ENCODE results near the gene CNIH2.
A peak's percentile ranks its signal among the peaks of the same experiment; 100 is the strongest.
"Not testable (repeated sequence)": the region's sequence is repeated elsewhere in the genome, so short reads cannot be mapped to it uniquely, and the experiment has no call there.

The CNIH2 gene

GRCh38 chr11:66299186-66299585 lies 21.2 kb downstream of the CNIH2 start:
- no peaks in the 10 kb centered on the region for H3K36me3 ChIP-seq (ENCODE audit: control insufficient read depth in 2 of 2, insufficient read depth in 1 of 2, low read length in 2 of 2)
- no peak overlapping the region for H3K27ac ChIP-seq (ENCODE audit: extremely low read depth, low read depth, low read length)
- H3K4me3 ChIP-seq (ENCODE audit: low read depth, low read length), result no peak overlapping the region
- CTCF ChIA-PET, result interaction anchor here (0.7 to 1.7 kb wide), 4 partner anchors 12 to 1164 kb away, joined by 3 to 11 read pairs (median 4); no protein-coding TSS in a partner anchor
- no peaks in the 10 kb centered on the region for H3K4me1 ChIP-seq (ENCODE audit: control insufficient read depth, insufficient read depth, low read length)
- TF ChIP-seq ZNF529 (tag by site-specific recombination; IDR thresholded peaks at IDR 0.05; ENCODE audit: insufficient replicate concordance), result no peak
- no peak for TF ChIP-seq ZNF121 (tag by site-specific recombination; IDR thresholded peaks at IDR 0.05)
- TF ChIP-seq TSHZ1 (tag by site-specific recombination; IDR thresholded peaks at IDR 0.05; ENCODE audit: borderline replicate concordance), result no peak
- TF ChIP-seq ZBTB7A (tag by site-specific recombination; IDR thresholded peaks at IDR 0.05; ENCODE audit: low read depth), result no peak
- TF ChIP-seq ZNF548 (tag by site-specific recombination; IDR thresholded peaks at IDR 0.05), result no peak
- TF ChIP-seq ZFP37 (tag by site-specific recombination; IDR thresholded peaks at IDR 0.05), result no peak
- TF ChIP-seq ZFHX2 (tag by site-specific recombination; conservative IDR thresholded peaks at IDR 0.05), result peak; percentile 31; the same call in 1 of the 2 replicates
- no peaks in the 10 kb centered on the region for H3K9me3 ChIP-seq (ENCODE audit: control insufficient read depth, insufficient read depth, low read depth, low read length)
- POLR2A ChIA-PET, result interaction anchor here (2.8 kb wide), 1 partner anchor 10 kb away, joined by 13 read pairs; the partner anchor contains the start of gene YIF1A

- Histone ChIP-seq H3K4me3 (ENCODE audit: low read depth, low read length) (no peak overlapping the region), H3K36me3 (ENCODE audit: control insufficient read depth in 2 of 2, insufficient read depth in 1 of 2, low read length in 2 of 2) (no peaks in the 10 kb centered on the region), H3K4me1 (ENCODE audit: control insufficient read depth, insufficient read depth, low read length) (no peaks in the 10 kb centered on the region), H3K27ac (ENCODE audit: extremely low read depth, low read depth, low read length) (no peak overlapping the region), H3K9me3 (ENCODE audit: control insufficient read depth, insufficient read depth, low read depth, low read length) (no peaks in the 10 kb centered on the region)
- POLR2A ChIA-PET, result interaction anchor here (0.5 to 1.6 kb wide), 4 partner anchors 10 to 1403 kb away, joined by 3 to 7 read pairs (median 6); no protein-coding TSS in a partner anchor
- CTCF ChIA-PET, result interaction anchor here (0.6 to 3.2 kb wide), 3 partner anchors 9 to 19 kb away, joined by 3 to 18 read pairs (median 4); no protein-coding TSS in a partner anchor
- peak; percentile 48 for TF ChIP-seq ZFHX2 (tag by site-specific recombination; conservative IDR thresholded peaks at IDR 0.05)
- no peak for TF ChIP-seq ZNF16 (tag by site-specific recombination; IDR thresholded peaks at IDR 0.05; ENCODE audit: low read depth)
- TF ChIP-seq EGR2 (tag by site-specific recombination; IDR thresholded peaks at IDR 0.05; ENCODE audit: low read depth), result peak; percentile 53
- no peak for TF ChIP-seq ZNF24 (tag by site-specific recombination; IDR thresholded peaks at IDR 0.05)
Observed at GRCh38 chr11:66302656-66303055, 24.7 kb downstream of the CNIH2 start.

- POLR2A ChIA-PET, result interaction anchor here (0.6 kb wide), 1 partner anchor 79 kb away, joined by 5 read pairs; no protein-coding TSS in a partner anchor
- H3K9me3 ChIP-seq (ENCODE audit: control insufficient read depth, insufficient read depth, low read depth, low read length), result no peaks in the 10 kb centered on the region
Observed at GRCh38 chr11:66309475-66309874, 31.5 kb downstream of the CNIH2 start.

GRCh38 chr11:66310324-66310723 lies 32.3 kb downstream of the CNIH2 start:
- Histone ChIP-seq H3K4me1 (ENCODE audit: control insufficient read depth, insufficient read depth, low read length) (no peaks in the 10 kb centered on the region), H3K4me3 (ENCODE audit: low read depth, low read length) (no peak overlapping the region), H3K9me3 (ENCODE audit: control insufficient read depth, insufficient read depth, low read depth, low read length) (no peaks in the 10 kb centered on the region), H3K27ac (ENCODE audit: extremely low read depth, low read depth, low read length) (no peak overlapping the region), H3K36me3 (ENCODE audit: control insufficient read depth in 2 of 2, insufficient read depth in 1 of 2, low read length in 2 of 2) (no peaks in the 10 kb centered on the region)
- ChIA-PET POLR2A (interaction anchor here (0.6 kb wide), 1 partner anchor 79 kb away, joined by 5 read pairs; no protein-coding TSS in a partner anchor), CTCF (interaction anchor here (0.6 to 3.4 kb wide), 9 partner anchors 14 to 716 kb away, joined by 3 to 28 read pairs (median 5); partner anchors contain the start of genes BRMS1 and TMEM151A)
- TF ChIP-seq ZSCAN30 (tag by site-specific recombination; IDR thresholded peaks at IDR 0.05), result no peak
- TF ChIP-seq ZNF596 (tag by site-specific recombination; IDR thresholded peaks at IDR 0.05), result no peak
- no peak for TF ChIP-seq RBAK (tag by site-specific recombination; IDR thresholded peaks at IDR 0.05)
- TF ChIP-seq ZNF16 (tag by site-specific recombination; IDR thresholded peaks at IDR 0.05; ENCODE audit: low read depth), result no peak

More at GRCh38 chr11:66309475-66309874, 31.5 kb downstream of the CNIH2 start:
- H3K27ac ChIP-seq (ENCODE audit: extremely low read depth, low read depth, low read length), result no peak overlapping the region
- TF ChIP-seq ZNF596 (tag by site-specific recombination; IDR thresholded peaks at IDR 0.05), result no peak
- no peak for TF ChIP-seq ZFP3 (tag by site-specific recombination; IDR thresholded peaks at IDR 0.05; ENCODE audit: low read depth)
- TF ChIP-seq ZNF529 (tag by site-specific recombination; IDR thresholded peaks at IDR 0.05; ENCODE audit: insufficient replicate concordance), result no peak
- TF ChIP-seq ZNF791 (tag by site-specific recombination; IDR thresholded peaks at IDR 0.05), result no peak
- no peaks in the 10 kb centered on the region for H3K4me1 ChIP-seq (ENCODE audit: control insufficient read depth, insufficient read depth, low read length)
- CTCF ChIA-PET, result interaction anchor here (1.0 to 1.5 kb wide), 4 partner anchors 15 to 55 kb away, joined by 3 to 5 read pairs (median 3); partner anchors contain the start of gene TMEM151A
- H3K4me3 ChIP-seq (ENCODE audit: low read depth, low read length), result no peak overlapping the region
- no peaks in the 10 kb centered on the region for H3K36me3 ChIP-seq (ENCODE audit: control insufficient read depth in 2 of 2, insufficient read depth in 1 of 2, low read length in 2 of 2)

- H3K36me3 ChIP-seq (ENCODE audit: control insufficient read depth in 2 of 2, insufficient read depth in 1 of 2, low read length in 2 of 2); H3K27ac ChIP-seq (ENCODE audit: extremely low read depth, low read depth, low read length); H3K4me3 ChIP-seq (ENCODE audit: low read depth, low read length); H3K4me1 ChIP-seq (ENCODE audit: control insufficient read depth, insufficient read depth, low read length); H3K9me3 ChIP-seq (ENCODE audit: control insufficient read depth, insufficient read depth, low read depth, low read length): not testable (repeated sequence)
- ChIA-PET POLR2A (interaction anchor here (0.6 to 1.1 kb wide), 3 partner anchors 21 to 584 kb away, joined by 3 to 4 read pairs (median 3); partner anchors contain the start of gene YIF1A), CTCF (interaction anchor here (0.6 to 3.4 kb wide), 45 partner anchors 9 to 715 kb away, joined by 3 to 29 read pairs (median 4); partner anchors contain the start of genes B4GAT1, BRMS1, RIN1 and TMEM151A)
Observed at GRCh38 chr11:66310803-66311440, 32.9 kb downstream of the CNIH2 start.
